Hepatocyte (in vitro differentiated cells): ENCODE results near the gene TBC1D32. TPM values are rescaled to one million over a fixed set of nuclear protein-coding genes. Genes with fewer than 3 reads are reported as not detected.

ENCODE experiments used
- polyA plus RNA-seq: library from polyadenylated mRNA; unstranded; fragments of >200 nt; fragmentation: Nextera tagmentation; extraction: Ambion mirVana; gene quantifications from 2 replicates; pipeline ENCODE4 v1.2.1, GENCODE V29; 2016
- small RNA-seq: library from RNA; depleted of rRNA; stranded (forward); fragments of <200 nt; gene quantifications from one replicate; pipeline ENCODE3, GENCODE V24; 2014
- total RNA-seq: library from RNA; depleted of rRNA; stranded (reverse); fragments of >200 nt; gene quantifications from 2 replicates; pipeline ENCODE4 v1.2.3, GENCODE V29; 2014

Gene TBC1D32
- total and polyA plus RNA-seq, 2 experiments from 2014 or later, result 3.7 to 9.9 TPM

Small RNAs within 50 kb of the gene (small RNA-seq; reads per million reads assigned to genes)
- gene RF00019 (not detected), gene RNU6-1286P (not detected)

Other genes starting within 250 kb of the TBC1D32 start
- gene GJA1, start 101.2 kb upstream of the TBC1D32 start, total RNA-seq, result 248 and 266 TPM in 2 replicates
- gene GJA1, start 101.2 kb upstream of the TBC1D32 start, polyA plus RNA-seq, result 86.0 and 91.5 TPM in 2 replicates